HG02870 (cell line): ENCODE data around the gene TMEM207.
A peak's percentile ranks its signal among the peaks of the same experiment; 100 is the strongest.

Experiments
- ATAC-seq: cut with Tn5 transposase; IDR thresholded peaks from one replicate; pipeline ENCODE4 v1.9.1; 2021; ENCODE audit warnings: mild to moderate bottlenecking, moderate library complexity; ENCODE audit not compliant: unreplicated experiment

The TMEM207 gene

GRCh38 chr3:190387578-190388213 lies 62.0 kb downstream of the TMEM207 start, which contains the start of gene CLDN16:
Gene CLDN16, plus strand, starts transcription at chr3:190388163. Its CDS starts 167 bp downstream, at chr3:190388330.
- no peak for ATAC-seq

- no peak for ATAC-seq
Measured at GRCh38 chr3:190385731-190386688, 63.7 kb downstream of the TMEM207 start.

- ATAC-seq = peak; percentile 91
Measured at GRCh38 chr3:190384309-190384756, 65.4 kb downstream of the TMEM207 start.

- ATAC-seq = no peak
Measured at GRCh38 chr3:190382082-190382481, 67.6 kb downstream of the TMEM207 start.

- ATAC-seq = no peak
Measured at GRCh38 chr3:190381441-190381840, 68.3 kb downstream of the TMEM207 start.

GRCh38 chr3:190380184-190380583 lies 69.5 kb downstream of the TMEM207 start:
- ATAC-seq = no peak
